Mucosa of descending colon (tissue), 3 donors: ENCODE data around the gene GLIPR2. TPM values are rescaled to one million over a fixed set of nuclear protein-coding genes. Genes with fewer than 3 reads are reported as not detected.

Experiments used
- ATAC-seq: fragments of 200-7000 bp; cut with Tn5 transposase; one replicate; pipeline ENCODE4 v1.9.1; 2020; ENCODE audit warnings: mild to moderate bottlenecking, moderate library complexity
- DNase-seq, 3 donors: peaks; one replicate each; pipeline ENCODE4 v3.0.0-alpha.2; 2020
- H3K36me3 ChIP-seq: fragments of 200-600 bp; one replicate; pipeline ENCODE4 v1.8.0; 2021; ENCODE audit warnings: low read depth, mild to moderate bottlenecking
- H3K4me1 ChIP-seq: fragments of 200-600 bp; one replicate; pipeline ENCODE4 v1.8.0; 2021; ENCODE audit warnings: low read depth, mild to moderate bottlenecking
- H3K4me3 ChIP-seq: fragments of 200-600 bp; one replicate; pipeline ENCODE4 v1.8.0; 2021; ENCODE audit warnings: mild to moderate bottlenecking
- H3K9me3 ChIP-seq: fragments of 200-600 bp; one replicate; pipeline ENCODE4 v1.8.0; 2021; ENCODE audit warnings: mild to moderate bottlenecking
- CTCF ChIP-seq: fragments of 200-600 bp; IDR thresholded peaks from one replicate; pipeline ENCODE4 v1.8.0; 2022; ENCODE audit warnings: antibody characterized with exemption, mild to moderate bottlenecking
- intact Hi-C, 2 donors: fragments of 100-400 bp; cut with DNase I in 1 of 2; cut with micrococcal nuclease in 1 of 2; formaldehyde crosslinking; loops; one replicate each; pipeline versions ENCODE4 v1.11.0 to v1.11.1; 2022; cut with DNase I, micrococcal nuclease
- total RNA-seq, 3 donors: library from RNA; stranded (reverse); fragmentation: NEBNext Ultra II Directional in 2 of 3; extraction: Animal tissue kit (Norgen Biotek cat#: 25700) in 2 of 3; gene quantifications; one replicate each; pipeline versions ENCODE4 v1.2.1 to v1.2.4, GENCODE V29; 2021 to 2023
- donor health status: DM: no; HTN: no; CAD: no; lungs with moderate emphysema.
- donor health status: DM: no; HTN: no; CAD: no.
- donor health status: DM: no; HTN: yes; CAD: no.

The GLIPR2 gene
- total RNA-seq, 3 donors from 2014 or later, result 28.1 to 58.4 (median 37.5) TPM

- no peaks in the 10 kb centered on the region for H3K36me3 ChIP-seq
- H3K4me3 ChIP-seq, result no peak overlapping the region
- intact Hi-C loops, result no loop called here
- peak; percentile 84 for ATAC-seq
- no peaks in the 10 kb centered on the region for H3K9me3 ChIP-seq
- TF ChIP-seq CTCF, result no peak
- peaks cover 27% of the 10 kb centered on the region for H3K4me1 ChIP-seq
- peak; percentile 67 to 89 (median 76) for DNase-seq
Measured at GRCh38 chr9:36151316-36152210, 15.0 kb downstream of the GLIPR2 start.

GRCh38 chr9:36152741-36153438, 16.4 kb downstream of the GLIPR2 start:
- no peak for TF ChIP-seq CTCF
- no peak overlapping the region for H3K4me3 ChIP-seq
- intact Hi-C loops, result no loop called here
- no peaks in the 10 kb centered on the region for H3K36me3 ChIP-seq
- ATAC-seq (no peak), DNase-seq (no peak)
- H3K4me1 ChIP-seq, result peaks cover 27% of the 10 kb centered on the region
- no peaks in the 10 kb centered on the region for H3K9me3 ChIP-seq

GRCh38 chr9:36153746-36154145, 17.2 kb downstream of the GLIPR2 start:
- Histone ChIP-seq H3K9me3 (no peaks in the 10 kb centered on the region), H3K36me3 (no peaks in the 10 kb centered on the region), H3K4me1 (peaks cover 23% of the 10 kb centered on the region), H3K4me3 (no peak overlapping the region)
- intact Hi-C loops, result no loop called here
- no peak for TF ChIP-seq CTCF
- DNase-seq, result no peak
- ATAC-seq, result no peak

- no peak for TF ChIP-seq CTCF
- ATAC-seq (no peak), DNase-seq (no peak)
- no peak overlapping the region for H3K4me3 ChIP-seq
- H3K36me3 ChIP-seq, result no peaks in the 10 kb centered on the region
- peaks cover 16% of the 10 kb centered on the region for H3K4me1 ChIP-seq
- intact Hi-C loops, result no loop called here
- H3K9me3 ChIP-seq, result no peaks in the 10 kb centered on the region
Measured at GRCh38 chr9:36154331-36154952, 17.9 kb downstream of the GLIPR2 start.

- TF ChIP-seq CTCF, result no peak
Measured at GRCh38 chr9:36156116-36156515, 19.6 kb downstream of the GLIPR2 start.

More at GRCh38 chr9:36156116-36156515, 19.6 kb downstream of the GLIPR2 start:
- no peak for DNase-seq
- Histone ChIP-seq H3K9me3 (no peaks in the 10 kb centered on the region), H3K4me3 (no peak overlapping the region), H3K36me3 (no peaks in the 10 kb centered on the region), H3K4me1 (peaks cover 7% of the 10 kb centered on the region)
- intact Hi-C loops, result no loop called here
- no peak for ATAC-seq
